Measurements from ENCODE around the gene BTBD17. TPM values are rescaled to one million over a fixed set of nuclear protein-coding genes. Genes with fewer than 3 reads are reported as not detected.
A peak's percentile ranks its signal among the peaks of the same experiment; 100 is the strongest.

The BTBD17 gene
- total and polyA plus RNA-seq, 5 donors from 2014 or later: 0.09 TPM; not detected in 4

- Histone ChIP-seq H3K4me1 (ENCODE audit: control insufficient read depth, insufficient read depth, low read length, poor library complexity, severe bottlenecking) (peaks cover 18% of the 10 kb centered on the region), H3K9me3 (ENCODE audit: control insufficient read depth in 2 of 2, low read length in 2 of 2) (no peaks in the 10 kb centered on the region), H3K36me3 (ENCODE audit: control insufficient read depth, insufficient read depth, low read length) (no peaks in the 10 kb centered on the region), H3K4me3 (ENCODE audit: low read depth, low read length) (no peak overlapping the region), H3K27ac (ENCODE audit: insufficient read depth, low read length, poor library complexity, severe bottlenecking) (no peak overlapping the region), H3K27me3 (ENCODE audit: control insufficient read depth, insufficient read depth, low read length) (no peaks in the 10 kb centered on the region)
- no peaks in the 10 kb centered on the region for H3K9me3 Mint-ChIP-seq
- DNase-seq (no peak), ATAC-seq (ENCODE audit: low read depth in 2 of 2) (no peak)
- no peaks in the 10 kb centered on the region for H3K36me3 Mint-ChIP-seq
- H3K4me3 Mint-ChIP-seq: no peak overlapping the region
- H3K4me1 Mint-ChIP-seq: peaks cover 0 to 9% (median 2%) of the 10 kb centered on the region in 4 donors
- no peak overlapping the region for H3K27ac Mint-ChIP-seq
- no peaks in the 10 kb centered on the region for H3K27me3 Mint-ChIP-seq
Measured at GRCh38 chr17:74371653-74372147, 10.0 kb upstream of the BTBD17 start.

- peaks cover 4% of the 10 kb centered on the region for H3K27me3 Mint-ChIP-seq
- H3K4me3 Mint-ChIP-seq: peak overlapping the region in 1 of 4 donors; percentile 10
- DNase-seq (no peak), ATAC-seq (ENCODE audit: low read depth in 2 of 2) (no peak)
- Histone ChIP-seq H3K9me3 (ENCODE audit: control insufficient read depth in 2 of 2, low read length in 2 of 2) (no peaks in the 10 kb centered on the region), H3K4me1 (ENCODE audit: control insufficient read depth, insufficient read depth, low read length, poor library complexity, severe bottlenecking) (peaks cover 18% of the 10 kb centered on the region), H3K36me3 (ENCODE audit: control insufficient read depth, insufficient read depth, low read length) (no peaks in the 10 kb centered on the region), H3K27ac (ENCODE audit: insufficient read depth, low read length, poor library complexity, severe bottlenecking) (no peak overlapping the region), H3K4me3 (ENCODE audit: low read depth, low read length) (no peak overlapping the region), H3K27me3 (ENCODE audit: control insufficient read depth, insufficient read depth, low read length) (no peaks in the 10 kb centered on the region)
- peaks cover 0 to 9% (median 2%) of the 10 kb centered on the region in 4 donors for H3K4me1 Mint-ChIP-seq
- H3K9me3 Mint-ChIP-seq: no peaks in the 10 kb centered on the region
- no peak overlapping the region for H3K27ac Mint-ChIP-seq
- H3K36me3 Mint-ChIP-seq: no peaks in the 10 kb centered on the region
Measured at GRCh38 chr17:74369665-74370490, 8.2 kb upstream of the BTBD17 start.

- Mint-ChIP-seq H3K27me3 (peaks cover 4% of the 10 kb centered on the region), H3K4me1 (peaks cover 0 to 9% (median 2%) of the 10 kb centered on the region in 4 donors), H3K4me3 (peak overlapping the region in 1 of 4 donors; percentile 39), H3K27ac (no peak overlapping the region), H3K9me3 (no peaks in the 10 kb centered on the region), H3K36me3 (no peaks in the 10 kb centered on the region)
- no peaks in the 10 kb centered on the region for H3K36me3 ChIP-seq (ENCODE audit: control insufficient read depth, insufficient read depth, low read length)
- H3K9me3 ChIP-seq (ENCODE audit: control insufficient read depth in 2 of 2, low read length in 2 of 2): no peaks in the 10 kb centered on the region
- peak; percentile 29 to 32 for ATAC-seq (ENCODE audit: low read depth in 2 of 2)
- H3K4me3 ChIP-seq (ENCODE audit: low read depth, low read length): no peak overlapping the region
- peak in 2 of 3 donors; percentile 7 to 66 for DNase-seq
- no peaks in the 10 kb centered on the region for H3K27me3 ChIP-seq (ENCODE audit: control insufficient read depth, insufficient read depth, low read length)
- peaks cover 18% of the 10 kb centered on the region for H3K4me1 ChIP-seq (ENCODE audit: control insufficient read depth, insufficient read depth, low read length, poor library complexity, severe bottlenecking)
- no peak overlapping the region for H3K27ac ChIP-seq (ENCODE audit: insufficient read depth, low read length, poor library complexity, severe bottlenecking)
Measured at GRCh38 chr17:74369221-74369620, 7.6 kb upstream of the BTBD17 start.

GRCh38 chr17:74368341-74369081 is 6.8 kb upstream of the BTBD17 start:
- Mint-ChIP-seq H3K27ac (no peak overlapping the region), H3K27me3 (peaks cover 4% of the 10 kb centered on the region), H3K4me3 (peak overlapping the region in 1 of 4 donors; percentile 8), H3K9me3 (no peaks in the 10 kb centered on the region), H3K36me3 (no peaks in the 10 kb centered on the region), H3K4me1 (peaks cover 0 to 9% (median 2%) of the 10 kb centered on the region in 4 donors)
- Histone ChIP-seq H3K4me3 (ENCODE audit: low read depth, low read length) (no peak overlapping the region), H3K4me1 (ENCODE audit: control insufficient read depth, insufficient read depth, low read length, poor library complexity, severe bottlenecking) (peaks cover 18% of the 10 kb centered on the region), H3K36me3 (ENCODE audit: control insufficient read depth, insufficient read depth, low read length) (no peaks in the 10 kb centered on the region), H3K9me3 (ENCODE audit: control insufficient read depth in 2 of 2, low read length in 2 of 2) (no peaks in the 10 kb centered on the region), H3K27me3 (ENCODE audit: control insufficient read depth, insufficient read depth, low read length) (no peaks in the 10 kb centered on the region), H3K27ac (ENCODE audit: insufficient read depth, low read length, poor library complexity, severe bottlenecking) (no peak overlapping the region)
- ATAC-seq (ENCODE audit: low read depth in 2 of 2): peak; percentile 59 to 70
- DNase-seq: peak; percentile 46 to 60 (median 57)

- Mint-ChIP-seq H3K4me1 (peaks cover 0 to 9% (median 2%) of the 10 kb centered on the region in 4 donors), H3K9me3 (no peaks in the 10 kb centered on the region), H3K27me3 (peaks cover 4% of the 10 kb centered on the region), H3K36me3 (no peaks in the 10 kb centered on the region), H3K27ac (no peak within 1 kb of the TSS), H3K4me3 (peak within 1 kb of the TSS in 1 of 4 donors; percentile 40)
- ATAC-seq (ENCODE audit: low read depth in 2 of 2) (no peak), DNase-seq (no peak)
- Histone ChIP-seq H3K9me3 (ENCODE audit: control insufficient read depth in 2 of 2, low read length in 2 of 2) (no peaks in the 10 kb centered on the region), H3K27me3 (ENCODE audit: control insufficient read depth, insufficient read depth, low read length) (no peaks in the 10 kb centered on the region), H3K4me3 (ENCODE audit: low read depth, low read length) (no peak within 1 kb of the TSS), H3K36me3 (ENCODE audit: control insufficient read depth, insufficient read depth, low read length) (no peaks in the 10 kb centered on the region), H3K4me1 (ENCODE audit: control insufficient read depth, insufficient read depth, low read length, poor library complexity, severe bottlenecking) (peaks cover 18% of the 10 kb centered on the region), H3K27ac (ENCODE audit: insufficient read depth, low read length, poor library complexity, severe bottlenecking) (no peak within 1 kb of the TSS)
Measured at GRCh38 chr17:74367206-74367605, 5.5 kb upstream of the BTBD17 start, which contains the start of gene GPR142. Gene GPR142, plus strand, starts transcription at chr17:74367506. Its CDS starts 2,035 bp downstream, at chr17:74369541.

GRCh38 chr17:74362810-74363498 is 1.3 kb upstream of the BTBD17 start:
- ATAC-seq (ENCODE audit: low read depth in 2 of 2): no peak

GRCh38 chr17:74362069-74362405 is 369 bp upstream of the BTBD17 start:
- Mint-ChIP-seq H3K27me3 (peaks cover 33% of the 10 kb centered on the region), H3K27ac (no peak overlapping the region), H3K36me3 (no peaks in the 10 kb centered on the region), H3K4me1 (peaks cover 0 to 9% (median 4%) of the 10 kb centered on the region in 4 donors), H3K4me3 (no peak overlapping the region), H3K9me3 (peaks cover 0 to 1% (median 0%) of the 10 kb centered on the region in 7 donors)
- Histone ChIP-seq H3K27ac (ENCODE audit: insufficient read depth, low read length, poor library complexity, severe bottlenecking) (no peak overlapping the region), H3K4me3 (ENCODE audit: low read depth, low read length) (no peak overlapping the region), H3K9me3 (ENCODE audit: control insufficient read depth in 2 of 2, low read length in 2 of 2) (no peaks in the 10 kb centered on the region), H3K36me3 (ENCODE audit: control insufficient read depth, insufficient read depth, low read length) (no peaks in the 10 kb centered on the region), H3K4me1 (ENCODE audit: control insufficient read depth, insufficient read depth, low read length, poor library complexity, severe bottlenecking) (peaks cover 4% of the 10 kb centered on the region), H3K27me3 (ENCODE audit: control insufficient read depth, insufficient read depth, low read length) (peaks cover 8% of the 10 kb centered on the region)
- no peak for DNase-seq
- ATAC-seq (ENCODE audit: low read depth in 2 of 2): no peak

More at GRCh38 chr17:74362810-74363498, 1.3 kb upstream of the BTBD17 start:
- DNase-seq: no peak
- no peak overlapping the region for H3K4me3 ChIP-seq (ENCODE audit: low read depth, low read length)
- peaks cover 0 to 6% (median 3%) of the 10 kb centered on the region in 4 donors for H3K4me1 Mint-ChIP-seq
- H3K27ac ChIP-seq (ENCODE audit: insufficient read depth, low read length, poor library complexity, severe bottlenecking): no peak overlapping the region
- H3K36me3 ChIP-seq (ENCODE audit: control insufficient read depth, insufficient read depth, low read length): no peaks in the 10 kb centered on the region
- no peaks in the 10 kb centered on the region for H3K36me3 Mint-ChIP-seq
- H3K27ac Mint-ChIP-seq: peak overlapping the region in 1 of 3 donors; percentile 26
- H3K9me3 Mint-ChIP-seq: peaks cover 0 to 1% (median 0%) of the 10 kb centered on the region in 7 donors
- H3K9me3 ChIP-seq (ENCODE audit: control insufficient read depth in 2 of 2, low read length in 2 of 2): no peaks in the 10 kb centered on the region
- H3K4me3 Mint-ChIP-seq: no peak overlapping the region
- H3K4me1 ChIP-seq (ENCODE audit: control insufficient read depth, insufficient read depth, low read length, poor library complexity, severe bottlenecking): no peaks in the 10 kb centered on the region
- peaks cover 28% of the 10 kb centered on the region for H3K27me3 Mint-ChIP-seq
- H3K27me3 ChIP-seq (ENCODE audit: control insufficient read depth, insufficient read depth, low read length): peaks cover 6% of the 10 kb centered on the region
